GM18861 (cell line): ENCODE results near the gene ZC3H13.

Experiments
- ATAC-seq: cut with Tn5 transposase; IDR thresholded peaks from one replicate; pipeline ENCODE4 v1.9.1; 2021; ENCODE audit not compliant: unreplicated experiment

The ZC3H13 gene

GRCh38 chr13:45943120-45943519 lies 109.4 kb downstream of the ZC3H13 start:
- ATAC-seq, result no peak

GRCh38 chr13:45941261-45941660 lies 111.3 kb downstream of the ZC3H13 start:
- no peak for ATAC-seq

- no peak for ATAC-seq
Observed at GRCh38 chr13:45940061-45940460, 112.5 kb downstream of the ZC3H13 start.

GRCh38 chr13:45936621-45937020 lies 115.9 kb downstream of the ZC3H13 start:
- ATAC-seq, result no peak

- ATAC-seq, result no peak
Observed at GRCh38 chr13:45934283-45934682, 118.3 kb downstream of the ZC3H13 start.

GRCh38 chr13:45933203-45933908 lies 119.2 kb downstream of the ZC3H13 start:
- ATAC-seq, result no peak

GRCh38 chr13:45932676-45933075 lies 119.9 kb downstream of the ZC3H13 start:
- no peak for ATAC-seq

GRCh38 chr13:45932172-45932571 lies 120.4 kb downstream of the ZC3H13 start:
- ATAC-seq, result no peak

- ATAC-seq, result no peak
Observed at GRCh38 chr13:45931211-45931610, 121.3 kb downstream of the ZC3H13 start.

GRCh38 chr13:45930177-45930576 lies 122.4 kb downstream of the ZC3H13 start:
- no peak for ATAC-seq

- no peak for ATAC-seq
Observed at GRCh38 chr13:45928843-45929242, 123.7 kb downstream of the ZC3H13 start.

- no peak for ATAC-seq
Observed at GRCh38 chr13:45928176-45928575, 124.4 kb downstream of the ZC3H13 start.

- no peak for ATAC-seq
Observed at GRCh38 chr13:45926741-45927140, 125.8 kb downstream of the ZC3H13 start.

GRCh38 chr13:45925151-45925550 lies 127.4 kb downstream of the ZC3H13 start:
- no peak for ATAC-seq

- no peak for ATAC-seq
Observed at GRCh38 chr13:45921162-45921736, 131.3 kb downstream of the ZC3H13 start.

- no peak for ATAC-seq
Observed at GRCh38 chr13:45918597-45918996, 133.9 kb downstream of the ZC3H13 start.

GRCh38 chr13:45917019-45917418 lies 135.5 kb downstream of the ZC3H13 start:
- ATAC-seq, result no peak

GRCh38 chr13:45915686-45916439 lies 136.7 kb downstream of the ZC3H13 start:
- ATAC-seq, result no peak

GRCh38 chr13:45909673-45910072 lies 142.9 kb downstream of the ZC3H13 start:
- no peak for ATAC-seq

GRCh38 chr13:45909089-45909488 lies 143.5 kb downstream of the ZC3H13 start:
- no peak for ATAC-seq

- ATAC-seq, result no peak
Observed at GRCh38 chr13:45907503-45907902, 145.0 kb downstream of the ZC3H13 start.
